HG03039 (cell line): Measurements from ENCODE around the gene GRIK1.

Experiments used
- ATAC-seq: cut with Tn5 transposase; IDR thresholded peaks from one replicate; pipeline ENCODE4 v1.9.1; 2021; ENCODE audit warnings: mild to moderate bottlenecking, moderate library complexity; ENCODE audit not compliant: unreplicated experiment

Gene GRIK1

DNA sequence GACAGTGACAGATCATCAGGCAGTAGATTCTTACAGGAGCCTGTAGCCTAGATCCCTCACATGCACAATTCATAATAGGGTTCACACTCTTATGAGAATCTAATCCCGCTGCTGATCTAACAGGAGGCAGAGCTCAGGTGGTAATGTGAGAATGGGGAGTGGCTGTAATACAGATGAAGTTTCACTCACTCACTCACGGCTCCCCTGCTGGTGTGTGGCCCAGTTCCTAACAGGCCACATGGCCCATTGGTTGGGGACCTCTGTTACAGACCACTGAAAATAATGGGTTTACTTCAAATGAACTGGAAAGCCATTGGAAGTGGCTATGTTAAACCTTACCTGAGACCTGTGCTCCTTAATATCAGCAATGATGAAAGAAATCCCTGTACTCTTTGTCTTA, 151.0 kb downstream of the GRIK1 start:
- ATAC-seq = no peak

DNA sequence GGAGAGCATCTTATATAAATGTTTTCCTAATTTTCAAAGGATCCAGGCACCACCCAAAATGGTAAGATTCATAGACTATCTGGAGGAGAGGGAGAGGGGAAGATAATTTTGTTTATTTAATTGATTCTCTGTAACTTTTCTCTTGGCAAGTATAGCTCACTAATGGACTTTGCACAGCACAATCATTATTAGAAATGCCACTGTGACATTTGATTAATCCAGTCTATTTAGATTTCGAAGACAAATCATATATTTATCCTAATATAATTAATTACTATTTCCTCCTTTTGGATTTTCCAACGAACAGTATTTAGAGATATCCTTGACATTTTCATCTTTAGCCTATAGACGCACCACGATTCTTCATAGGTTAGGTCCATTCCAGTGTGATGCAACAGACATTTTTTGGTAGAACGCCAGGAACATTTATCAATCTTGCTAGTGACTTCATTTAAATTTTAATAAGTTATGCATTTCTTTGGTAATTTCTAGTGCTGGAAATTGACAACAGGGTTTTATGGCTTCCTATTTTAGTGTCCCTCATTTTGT, 152.4 kb downstream of the GRIK1 start:
- no peak for ATAC-seq

DNA sequence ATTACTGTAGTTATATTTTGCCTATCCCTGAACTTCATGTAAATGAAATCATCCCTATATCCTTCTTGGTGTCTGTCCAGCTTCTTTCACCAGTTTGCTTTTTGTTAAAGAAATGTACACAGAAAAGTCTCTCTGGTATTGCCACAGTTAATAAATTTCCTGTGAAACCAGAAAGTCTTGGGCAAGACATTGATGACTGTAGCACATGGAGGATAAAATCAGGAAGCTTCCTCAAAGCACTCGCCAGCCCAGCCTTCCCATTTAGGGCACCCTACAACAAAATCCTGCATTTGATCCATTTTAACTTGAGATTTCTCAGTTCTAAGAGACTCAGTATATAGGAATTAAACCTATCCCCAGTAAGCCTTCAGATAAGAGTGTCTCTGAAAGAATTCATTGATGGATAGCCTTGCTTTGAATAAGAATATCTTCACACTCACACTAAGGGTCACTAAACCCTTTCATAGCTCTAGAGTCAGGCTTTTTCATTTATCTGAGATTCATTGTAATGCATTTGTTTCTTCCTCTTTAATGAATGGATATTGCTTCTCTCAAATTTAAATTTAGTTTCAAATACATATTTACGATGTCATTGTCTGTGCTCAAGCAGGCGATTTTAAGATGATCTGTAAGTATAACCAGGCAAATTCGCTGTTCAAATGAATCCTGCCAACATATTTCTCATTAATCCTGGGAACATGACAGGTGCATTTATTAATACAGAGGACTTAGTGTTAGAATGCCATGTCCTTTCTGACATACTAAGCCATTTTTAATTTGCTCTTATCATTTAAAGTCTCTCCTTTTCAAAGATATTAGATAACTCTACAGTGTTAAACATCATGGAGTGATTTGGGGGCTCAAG, 153.1 kb downstream of the GRIK1 start:
- ATAC-seq = no peak

DNA sequence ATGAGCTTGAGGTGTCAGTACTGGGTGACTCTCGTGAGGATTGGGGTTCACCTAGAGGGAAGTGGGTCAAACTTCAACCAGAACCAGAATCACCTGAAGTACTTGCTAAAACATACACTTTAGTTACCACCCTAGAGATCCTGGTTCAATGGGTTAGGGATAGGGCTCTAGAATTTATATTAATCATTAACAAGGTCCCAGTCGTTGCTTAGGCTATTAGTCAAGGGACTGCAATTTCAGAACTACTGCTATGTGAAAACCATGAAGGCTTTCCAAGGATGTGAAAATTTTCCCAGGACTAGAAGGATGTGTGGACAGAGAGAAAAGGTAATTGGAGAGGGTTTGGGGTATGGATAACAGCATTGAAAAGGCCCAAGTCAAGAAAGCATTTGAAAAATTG, 162.6 kb downstream of the GRIK1 start:
- no peak for ATAC-seq

- no peak for ATAC-seq
Measured at GRCh38 chr21:29775462-29775861, 164.3 kb downstream of the GRIK1 start.

DNA sequence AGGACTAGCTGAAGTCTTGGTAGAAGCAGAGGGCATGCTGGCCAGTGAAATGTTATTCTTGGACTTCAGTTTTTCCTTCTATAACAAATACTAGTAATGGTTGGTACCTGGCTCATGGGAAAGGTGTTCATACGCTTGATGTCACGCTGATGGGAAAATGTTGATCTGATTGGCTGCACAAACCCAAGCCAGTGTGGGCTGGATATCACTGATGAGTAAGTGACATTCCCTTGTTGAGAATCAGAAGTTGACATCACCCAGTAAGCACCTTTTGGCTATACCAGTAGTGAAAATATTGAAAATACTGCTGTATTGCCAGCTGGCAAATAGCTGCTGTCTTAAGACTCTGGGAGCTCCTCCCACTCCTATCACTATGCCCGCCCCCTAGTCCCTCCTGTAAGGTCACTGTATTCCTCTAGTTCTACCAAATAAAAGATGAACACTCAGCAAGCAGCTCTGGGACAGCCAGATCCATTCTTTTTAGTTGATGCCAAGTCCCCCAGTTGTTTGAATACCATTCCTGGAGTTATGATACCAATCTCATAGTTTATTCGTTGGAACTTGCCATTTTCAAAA, 168.2 kb downstream of the GRIK1 start:
- ATAC-seq = no peak

DNA sequence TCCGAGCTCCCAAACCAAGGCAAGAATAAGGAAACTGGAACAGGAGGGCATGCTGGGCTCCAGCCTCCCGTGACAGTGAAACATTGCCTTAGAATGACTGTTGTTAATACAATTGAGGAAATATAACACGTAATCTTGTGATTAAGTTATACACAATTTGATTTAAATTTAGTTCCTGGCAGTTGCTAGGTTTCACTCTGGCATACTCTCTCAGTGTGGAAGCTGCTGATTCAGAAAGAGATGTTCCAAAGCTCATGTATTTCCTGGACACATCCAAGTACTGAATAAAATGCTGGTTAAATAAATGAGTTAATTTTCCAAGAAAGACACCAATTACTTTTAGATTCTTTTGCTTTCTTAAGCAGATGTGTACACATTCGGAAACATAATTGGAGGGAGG, 176.1 kb downstream of the GRIK1 start:
- ATAC-seq = no peak

DNA sequence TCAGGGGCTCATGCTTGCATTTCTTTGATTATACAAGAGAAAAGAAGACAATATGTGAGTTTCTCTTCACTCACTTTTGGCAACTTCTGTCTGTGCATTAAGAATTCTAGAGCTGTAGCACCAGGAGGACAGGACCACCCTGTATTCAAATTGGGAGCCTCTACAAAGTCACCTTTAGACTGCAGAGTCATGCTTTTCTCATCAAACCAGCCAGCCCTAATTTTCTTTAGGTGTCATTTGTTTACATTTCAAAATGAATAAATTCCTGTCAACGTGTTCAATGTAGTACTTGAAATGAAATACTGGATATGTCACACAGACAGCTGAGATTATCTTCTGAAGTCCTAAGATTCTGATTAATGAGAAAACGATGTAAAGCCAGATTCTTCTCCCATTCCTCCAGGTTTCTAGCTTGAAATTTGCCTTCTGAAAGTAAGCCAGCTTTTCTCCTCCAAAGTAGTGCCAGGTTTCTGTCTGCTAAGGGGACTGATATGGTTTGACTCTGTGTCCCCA, 177.2 kb downstream of the GRIK1 start:
- ATAC-seq = no peak

DNA sequence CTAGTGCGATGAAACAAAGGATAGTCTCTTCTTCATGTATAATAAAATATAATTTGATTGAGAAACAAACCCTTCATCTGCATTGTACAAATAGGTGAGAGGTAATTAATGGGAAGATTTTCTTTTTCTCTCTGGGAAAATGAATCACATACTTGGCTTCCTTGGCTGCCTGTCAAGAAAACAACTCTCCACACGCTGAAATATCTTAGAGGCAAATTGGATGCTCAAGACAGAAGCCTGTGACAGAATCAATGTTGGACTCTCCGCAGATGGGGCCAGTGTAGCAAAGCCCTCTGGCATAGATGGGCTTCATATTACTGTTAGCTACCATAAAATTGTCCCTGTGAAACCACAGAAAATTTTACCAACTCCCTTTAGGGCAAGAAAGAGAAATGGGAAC, 186.6 kb downstream of the GRIK1 start:
- no peak for ATAC-seq

DNA sequence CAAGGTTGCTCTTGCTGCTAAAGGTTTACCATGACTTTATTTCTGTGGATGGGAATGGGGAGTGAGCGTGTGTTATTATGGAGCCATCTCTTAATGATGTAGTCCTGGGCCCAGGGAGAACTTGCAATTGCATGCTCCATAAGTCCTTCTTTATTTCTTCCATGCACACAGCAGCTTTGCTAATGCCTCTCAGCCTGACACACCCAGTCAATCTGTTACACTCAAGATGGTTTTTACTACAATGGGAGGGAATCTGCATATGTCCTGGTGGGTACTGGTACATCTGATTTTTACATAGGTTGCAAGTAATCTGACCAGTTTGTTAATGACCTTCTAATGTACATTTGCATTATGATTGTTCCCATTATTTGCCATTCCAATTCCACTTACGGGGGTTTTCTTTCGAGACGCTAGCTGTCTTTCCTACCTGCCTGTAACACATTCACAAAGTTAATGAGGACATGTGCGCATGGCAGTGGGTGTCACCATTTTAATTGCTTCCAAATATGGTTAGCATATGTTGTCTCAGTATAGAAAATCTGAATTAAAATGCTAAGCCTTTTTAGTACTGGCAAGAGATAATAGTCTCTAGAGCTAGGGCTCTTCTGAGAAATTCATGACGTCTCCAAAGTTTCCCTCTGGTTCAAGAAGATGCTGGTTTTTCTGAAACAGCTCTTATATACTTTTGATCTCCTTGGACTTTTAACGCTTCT, 188.2 kb downstream of the GRIK1 start:
- no peak for ATAC-seq

DNA sequence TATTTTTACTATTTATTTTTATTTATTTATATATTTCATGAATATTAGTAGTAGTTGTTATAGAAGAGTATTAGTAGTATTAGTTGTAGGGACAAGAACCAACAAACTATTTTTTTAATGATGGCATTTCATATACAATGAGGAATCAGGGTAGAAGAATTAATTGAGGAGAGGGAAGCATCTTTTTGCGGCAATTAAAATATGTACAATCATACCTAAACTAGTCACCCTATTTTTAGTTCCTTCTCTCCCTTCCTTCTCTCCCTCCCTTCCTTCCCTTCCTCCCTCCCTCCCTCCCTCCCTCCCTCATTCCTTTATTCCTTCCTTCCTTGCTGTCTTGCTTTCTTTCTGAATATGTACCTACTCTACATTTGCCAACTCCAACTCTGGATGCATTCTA, 189.8 kb downstream of the GRIK1 start:
- no peak for ATAC-seq

GRCh38 chr21:29749223-29749622, 190.6 kb downstream of the GRIK1 start:
- ATAC-seq = no peak

- no peak for ATAC-seq
Measured at GRCh38 chr21:29748391-29749167, 191.2 kb downstream of the GRIK1 start.

- ATAC-seq = no peak
Measured at GRCh38 chr21:29741761-29742160, 198.0 kb downstream of the GRIK1 start.

DNA sequence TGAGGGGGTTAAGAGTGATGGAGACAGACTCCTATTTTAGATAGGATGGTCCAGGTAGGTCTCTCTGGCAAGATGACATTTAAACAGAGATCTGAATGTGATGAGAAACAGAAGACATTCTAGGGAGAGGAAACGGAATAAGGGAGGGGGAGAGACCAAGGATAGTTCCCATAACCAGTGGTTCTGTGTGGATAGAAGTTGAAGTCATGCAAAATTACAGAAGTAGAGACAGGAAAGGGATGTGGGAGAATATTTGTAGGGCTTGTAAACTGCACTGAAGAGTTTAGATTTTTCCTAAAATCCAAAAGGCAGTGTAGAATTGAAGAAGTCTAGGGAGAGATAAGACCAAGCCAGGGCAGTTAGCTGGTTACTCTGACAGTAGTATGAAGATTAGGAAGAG, 200.6 kb downstream of the GRIK1 start:
- ATAC-seq = no peak

- ATAC-seq = no peak
Measured at GRCh38 chr21:29738730-29739129, 201.1 kb downstream of the GRIK1 start.

- no peak for ATAC-seq
Measured at GRCh38 chr21:29737186-29737585, 202.6 kb downstream of the GRIK1 start.

DNA sequence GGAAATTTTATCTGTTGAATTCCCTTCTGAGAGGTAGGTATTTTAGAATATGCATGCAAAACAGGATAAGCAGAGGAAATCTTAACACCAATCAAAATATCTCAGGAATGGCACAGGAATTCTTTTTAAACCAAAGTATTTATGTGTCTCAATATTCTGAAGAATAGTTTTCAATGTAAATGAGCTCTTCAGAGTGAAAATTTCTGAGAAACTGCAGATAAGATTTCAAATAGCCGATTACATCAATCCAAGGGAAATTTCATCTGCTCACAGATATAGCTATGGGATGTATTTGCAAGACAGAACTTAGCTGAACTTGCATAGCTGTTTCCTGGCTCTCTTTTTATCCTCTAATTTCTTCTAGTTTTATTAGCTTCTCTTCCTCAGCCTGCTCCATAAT, 209.5 kb downstream of the GRIK1 start:
- no peak for ATAC-seq

DNA sequence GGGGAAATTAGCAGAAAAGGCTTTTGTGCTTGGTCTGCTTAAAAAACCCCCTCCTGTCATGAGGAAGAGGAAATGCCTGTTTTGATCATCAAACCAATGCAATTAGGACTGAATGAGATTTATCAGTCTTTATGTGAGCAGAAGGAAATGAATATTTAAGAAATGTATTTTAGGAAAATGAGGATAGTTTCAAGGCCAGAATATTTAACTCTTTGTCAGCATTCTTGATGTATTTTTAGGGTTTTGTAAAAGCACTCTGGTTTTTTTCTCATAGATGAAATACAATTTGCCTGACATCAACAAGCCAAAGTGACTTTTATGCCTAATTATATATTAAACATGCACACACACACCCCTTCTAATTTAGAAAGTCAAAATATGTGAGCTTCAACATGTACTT, 213.8 kb downstream of the GRIK1 start:
- no peak for ATAC-seq

- ATAC-seq = no peak
Measured at GRCh38 chr21:29725025-29725736, 214.6 kb downstream of the GRIK1 start.
